PC-9 (cell line): ENCODE data around the gene TRIM40. TPM values are rescaled to one million over a fixed set of nuclear protein-coding genes. Genes with fewer than 3 reads are reported as not detected.

Experiments used
- BruUV-seq: library from RNA; stranded (reverse); fragments of 400-500 nt; replicated peaks from 2 replicates; lab custom pipeline; 2021; lab: Mats Ljungman, UMichigan
- CTCF ChIA-PET: fragments of 300-600 bp; sonication (Branson Sonifier 250); formaldehyde crosslinking; loops from one replicate; lab custom pipeline; 2022; ENCODE audit warnings: antibody characterized with exemption; lab: Charles Lee
- POLR2A ChIA-PET: fragments of 300-600 bp; sonication (Branson Sonifier 250); formaldehyde crosslinking; loops from one replicate; lab custom pipeline; 2022; ENCODE audit warnings: antibody characterized with exemption; ENCODE audit not compliant: unreplicated experiment; lab: Charles Lee
- DNase-seq, 2 experiments: peaks; one replicate each; pipeline versions ENCODE4 v3.0.0 to v3.0.0-alpha.2; 2015 to 2022; ENCODE audit warnings: mixed read lengths in 1 of 2
- H2AFZ ChIP-seq: fragments of 200-600 bp; sonication (generic); 2 replicates; pipeline ENCODE4 v1.8.1; 2017; ENCODE audit warnings: antibody characterized with exemption
- H3F3A ChIP-seq: fragments of 200-600 bp; sonication (generic); 2 replicates; pipeline ENCODE4 v1.8.1; 2017; ENCODE audit warnings: antibody characterized with exemption, mild to moderate bottlenecking, low read depth; ENCODE audit not compliant: insufficient read depth
- H3K27ac ChIP-seq: fragments of 200-600 bp; sonication (generic); 2 replicates; pipeline ENCODE4 v1.6.1; 2016; ENCODE audit warnings: mixed run types
- H3K27me3 ChIP-seq: fragments of 200-600 bp; sonication (generic); 2 replicates; pipeline ENCODE4 v1.6.1; 2016; ENCODE audit warnings: low read depth, mixed run types; ENCODE audit not compliant: insufficient read depth
- H3K36me3 ChIP-seq: fragments of 200-600 bp; sonication (generic); 2 replicates; pipeline ENCODE4 v1.6.1; 2016; ENCODE audit warnings: low read depth, mixed run types
- H3K4me1 ChIP-seq: fragments of 200-600 bp; sonication (generic); replicated peaks from 2 replicates; pipeline ENCODE4 v1.6.1; 2016; ENCODE audit warnings: mixed run types; ENCODE audit not compliant: insufficient read depth
- H3K4me2 ChIP-seq: fragments of 200-600 bp; sonication (generic); 2 replicates; pipeline ENCODE4 v1.6.1; 2017; ENCODE audit warnings: mixed run types
- H3K4me3 ChIP-seq: fragments of 200-600 bp; sonication (generic); 2 replicates; pipeline ENCODE4 v1.6.1; 2016; ENCODE audit warnings: mixed run types
- H3K79me2 ChIP-seq: fragments of 200-600 bp; sonication (generic); 2 replicates; pipeline ENCODE4 v1.6.1; 2017; ENCODE audit warnings: low read depth, mixed run types
- H3K9me2 ChIP-seq: fragments of 200-600 bp; sonication (generic); 2 replicates; pipeline ENCODE4 v1.8.1; 2017; ENCODE audit warnings: mild to moderate bottlenecking; ENCODE audit not compliant: insufficient read depth
- H3K9me3 ChIP-seq: fragments of 200-600 bp; sonication (generic); 2 replicates; pipeline ENCODE4 v1.8.1; 2016; ENCODE audit warnings: low read depth; ENCODE audit not compliant: insufficient read depth
- H4K20me1 ChIP-seq: fragments of 200-600 bp; sonication (generic); 2 replicates; pipeline ENCODE4 v1.8.1; 2017; ENCODE audit not compliant: insufficient read depth
- CTCF ChIP-seq: fragments of 200-600 bp; sonication (generic); conservative IDR thresholded peaks from 2 replicates; pipeline ENCODE4 v1.6.1; 2017; ENCODE audit warnings: mixed run types, antibody characterized with exemption, mild to moderate bottlenecking, moderate library complexity
- EZH2 ChIP-seq: fragments of 200-600 bp; sonication (generic); IDR thresholded peaks from 2 replicates; pipeline ENCODE4 v1.8.0; 2017; ENCODE audit warnings: antibody characterized with exemption, low read depth
- intact Hi-C: fragments of 100-400 bp; cut with micrococcal nuclease; formaldehyde crosslinking; loops from one replicate; pipeline ENCODE4 v1.10.0; 2022; ENCODE audit not compliant: unreplicated experiment
- total RNA-seq: library from RNA; stranded (reverse); gene quantifications from 2 replicates; pipeline ENCODE4 v1.2.3, GENCODE V29; 2021

Gene TRIM40
- total RNA-seq, 1 experiment from 2014 or later = not detected

GRCh38 chr6:30097902-30098768 lies 37.8 kb upstream of the TRIM40 start:
- H3K27ac ChIP-seq = no peak overlapping the region
- no TSS peak for BruUV-seq
- CTCF ChIA-PET = no interaction called here
- H3K9me2 ChIP-seq = no peaks in the 10 kb centered on the region
- no peaks in the 10 kb centered on the region for H3K79me2 ChIP-seq
- H3K4me1 ChIP-seq = peaks cover 82% of the 10 kb centered on the region
- intact Hi-C loops = no loop called here
- H3K4me2 ChIP-seq = peak overlapping the region; percentile 50
- no peak overlapping the region for H3K4me3 ChIP-seq
- H4K20me1 ChIP-seq = no peaks in the 10 kb centered on the region
- TF ChIP-seq EZH2 (no peak), CTCF (no peak)
- peaks cover 47% of the 10 kb centered on the region for H3F3A ChIP-seq
- POLR2A ChIA-PET = no interaction called here
- no peaks in the 10 kb centered on the region for H3K36me3 ChIP-seq
- DNase-seq = peak; percentile 46 to 79
- H2AFZ ChIP-seq = no peak overlapping the region
- H3K27me3 ChIP-seq = no peaks in the 10 kb centered on the region
- H3K9me3 ChIP-seq = no peaks in the 10 kb centered on the region

GRCh38 chr6:30100154-30100553 lies 35.8 kb upstream of the TRIM40 start:
- peak overlapping the region; percentile 73 for H2AFZ ChIP-seq
- BruUV-seq = TSS peak; percentile 54
- peaks cover 75% of the 10 kb centered on the region for H3K4me1 ChIP-seq
- CTCF ChIA-PET = no interaction called here
- H3K36me3 ChIP-seq = no peaks in the 10 kb centered on the region
- H3K4me3 ChIP-seq = peak overlapping the region; percentile 55; the same call in 1 of the 2 replicates
- peaks cover 60% of the 10 kb centered on the region for H3F3A ChIP-seq
- no peaks in the 10 kb centered on the region for H3K9me3 ChIP-seq
- TF ChIP-seq CTCF (no peak), EZH2 (no peak)
- POLR2A ChIA-PET = interaction anchor here (0.6 kb wide), 1 partner anchor 257 kb away, joined by 3 read pairs; no protein-coding TSS in a partner anchor
- H3K4me2 ChIP-seq = peak overlapping the region; percentile 87
- H3K79me2 ChIP-seq = no peaks in the 10 kb centered on the region
- no peaks in the 10 kb centered on the region for H3K9me2 ChIP-seq
- H4K20me1 ChIP-seq = no peaks in the 10 kb centered on the region
- H3K27me3 ChIP-seq = no peaks in the 10 kb centered on the region
- peak overlapping the region; percentile 43; the same call in 1 of the 2 replicates for H3K27ac ChIP-seq
- DNase-seq = no peak
- intact Hi-C loops = loop anchor here (1.0 to 5.0 kb wide), 2 partner anchors 9 to 227 kb away; partner anchors contain the start of gene TRIM39

GRCh38 chr6:30100585-30101443 lies 35.1 kb upstream of the TRIM40 start:
- CTCF ChIA-PET = interaction anchor here (1.2 kb wide), 1 partner anchor 9 kb away, joined by 4 read pairs; no protein-coding TSS in a partner anchor
- Histone ChIP-seq H3K36me3 (no peaks in the 10 kb centered on the region), H3K9me2 (no peaks in the 10 kb centered on the region), H3F3A (peaks cover 58% of the 10 kb centered on the region), H3K27ac (peak overlapping the region; percentile 43), H3K79me2 (no peaks in the 10 kb centered on the region), H2AFZ (peak overlapping the region; percentile 73), H3K27me3 (no peaks in the 10 kb centered on the region), H3K4me3 (peak overlapping the region; percentile 55), H3K4me2 (peak overlapping the region; percentile 87), H3K4me1 (peaks cover 70% of the 10 kb centered on the region), H3K9me3 (no peaks in the 10 kb centered on the region), H4K20me1 (no peaks in the 10 kb centered on the region)
- POLR2A ChIA-PET = interaction anchor here (0.5 to 1.1 kb wide), 3 partner anchors 25 to 135 kb away, joined by 5 to 8 read pairs (median 5); no protein-coding TSS in a partner anchor
- TF ChIP-seq EZH2 (no peak), CTCF (no peak)
- DNase-seq = peak; percentile 78 to 90
- BruUV-seq = no TSS peak
- intact Hi-C loops = loop anchor here (1.0 to 5.0 kb wide), 3 partner anchors 10 to 226 kb away; partner anchors contain the start of genes RNF39 and TRIM39
